ENCODE measurements around the gene EP300. TPM values are rescaled to one million over a fixed set of nuclear protein-coding genes. Genes with fewer than 3 reads are reported as not detected.
"Not testable (repeated sequence)": the region's sequence is repeated elsewhere in the genome, so short reads cannot be mapped to it uniquely, and the experiment has no call there.

EP300 gene
- total RNA-seq, result 89.2 and 93.1 TPM in 2 replicates
- long read RNA-seq, partial matches to known transcripts, result 8 of 10 reads
- long read RNA-seq, other reads (novel, unspliced or antisense), result 2 of 10 reads

GRCh38 chr22:41092023-41092817 is at the start of gene EP300:
EP300 (plus strand) TSS chr22:41092592; CDS start chr22:41093005, 413 bp downstream.
- TF ChIP-seq, protein P1, sequence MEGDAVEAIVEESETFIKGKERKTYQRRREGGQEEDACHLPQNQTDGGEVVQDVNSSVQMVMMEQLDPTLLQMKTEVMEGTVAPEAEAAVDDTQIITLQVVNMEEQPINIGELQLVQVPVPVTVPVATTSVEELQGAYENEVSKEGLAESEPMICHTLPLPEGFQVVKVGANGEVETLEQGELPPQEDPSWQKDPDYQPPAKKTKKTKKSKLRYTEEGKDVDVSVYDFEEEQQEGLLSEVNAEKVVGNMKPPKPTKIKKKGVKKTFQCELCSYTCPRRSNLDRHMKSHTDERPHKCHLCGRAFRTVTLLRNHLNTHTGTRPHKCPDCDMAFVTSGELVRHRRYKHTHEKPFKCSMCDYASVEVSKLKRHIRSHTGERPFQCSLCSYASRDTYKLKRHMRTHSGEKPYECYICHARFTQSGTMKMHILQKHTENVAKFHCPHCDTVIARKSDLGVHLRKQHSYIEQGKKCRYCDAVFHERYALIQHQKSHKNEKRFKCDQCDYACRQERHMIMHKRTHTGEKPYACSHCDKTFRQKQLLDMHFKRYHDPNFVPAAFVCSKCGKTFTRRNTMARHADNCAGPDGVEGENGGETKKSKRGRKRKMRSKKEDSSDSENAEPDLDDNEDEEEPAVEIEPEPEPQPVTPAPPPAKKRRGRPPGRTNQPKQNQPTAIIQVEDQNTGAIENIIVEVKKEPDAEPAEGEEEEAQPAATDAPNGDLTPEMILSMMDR (conservative IDR thresholded peaks at IDR 0.05), result peak; percentile 44
- no peaks in the 10 kb centered on the region for H3K9me3 Mint-ChIP-seq
- peaks cover 3% of the 10 kb centered on the region for H3K27me3 Mint-ChIP-seq (ENCODE audit: low read depth)
- H3K4me3 Mint-ChIP-seq, result peak within 1 kb of the TSS; percentile 98
- DNase-seq (ENCODE audit: low read depth, low spot score), result peak; percentile 56
- H3K36me3 Mint-ChIP-seq (ENCODE audit: low read depth), result no peaks in the 10 kb centered on the region
- peak within 1 kb of the TSS; percentile 99 for H3K27ac Mint-ChIP-seq (ENCODE audit: unreplicated experiment)
- peaks cover 39% of the 10 kb centered on the region for H3K4me1 Mint-ChIP-seq

GRCh38 chr22:41043722-41044121 is 48.7 kb upstream of the EP300 start:
- H3K9me3 Mint-ChIP-seq, result no peaks in the 10 kb centered on the region
- TF ChIP-seq, protein P1 (conservative IDR thresholded peaks at IDR 0.05), result no peak
- H3K27ac Mint-ChIP-seq (ENCODE audit: unreplicated experiment), result no peak overlapping the region
- peaks cover 3% of the 10 kb centered on the region for H3K4me1 Mint-ChIP-seq
- H3K27me3 Mint-ChIP-seq (ENCODE audit: low read depth), result no peaks in the 10 kb centered on the region
- H3K36me3 Mint-ChIP-seq (ENCODE audit: low read depth), result no peaks in the 10 kb centered on the region
- no peak for DNase-seq (ENCODE audit: low read depth, low spot score)
- no peak overlapping the region for H3K4me3 Mint-ChIP-seq

DNA sequence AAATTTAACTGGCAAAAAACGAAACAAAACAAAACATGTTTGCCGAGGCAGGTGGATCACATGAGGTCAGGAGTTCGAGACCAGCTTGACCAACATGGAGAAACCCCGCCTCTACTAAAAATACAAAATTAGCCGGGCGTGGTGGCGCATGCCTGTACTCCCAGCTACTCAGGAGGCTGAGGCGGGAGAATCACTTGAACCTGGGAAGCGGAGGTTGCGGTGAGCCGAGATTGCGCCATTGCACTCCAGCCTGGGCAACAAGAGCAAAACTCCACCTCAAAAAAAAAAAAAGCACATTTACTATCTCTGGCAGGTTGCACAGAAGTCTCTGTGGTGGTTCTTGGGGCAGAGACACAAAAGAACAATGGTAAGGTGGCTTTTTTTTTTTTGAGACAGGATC is 46.8 kb upstream of the EP300 start:
- H3K4me1 Mint-ChIP-seq, result peaks cover 12% of the 10 kb centered on the region
- H3K9me3 Mint-ChIP-seq; H3K27me3 Mint-ChIP-seq (ENCODE audit: low read depth); DNase-seq (ENCODE audit: low read depth, low spot score); H3K27ac Mint-ChIP-seq (ENCODE audit: unreplicated experiment); H3K4me3 Mint-ChIP-seq; H3K36me3 Mint-ChIP-seq (ENCODE audit: low read depth): not testable (repeated sequence)

DNA sequence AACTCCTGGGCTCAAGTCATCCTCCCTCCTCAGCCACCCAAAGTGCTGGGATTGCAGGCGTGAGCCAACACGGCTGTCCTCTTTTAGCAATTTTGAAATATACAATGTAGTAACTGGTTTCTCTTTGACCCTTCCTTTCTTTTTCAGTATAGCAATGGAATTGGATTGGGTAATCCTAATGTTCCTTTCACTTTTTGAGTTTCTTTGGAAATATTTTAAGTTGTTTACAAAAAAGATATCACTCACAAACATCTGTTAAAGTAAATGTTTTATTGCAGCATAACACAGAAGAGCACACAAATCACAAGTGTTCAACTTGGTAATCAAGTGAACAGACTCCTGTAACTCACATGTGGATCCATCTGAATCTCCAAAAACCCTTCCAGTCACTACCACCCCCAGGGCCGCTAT is 44.6 kb upstream of the EP300 start:
- H3K27ac Mint-ChIP-seq (ENCODE audit: unreplicated experiment), result no peak overlapping the region
- no peak overlapping the region for H3K4me3 Mint-ChIP-seq
- TF ChIP-seq, protein P1 (conservative IDR thresholded peaks at IDR 0.05), result no peak
- no peaks in the 10 kb centered on the region for H3K9me3 Mint-ChIP-seq
- no peak for DNase-seq (ENCODE audit: low read depth, low spot score)
- peaks cover 12% of the 10 kb centered on the region for H3K4me1 Mint-ChIP-seq
- no peaks in the 10 kb centered on the region for H3K27me3 Mint-ChIP-seq (ENCODE audit: low read depth)
- no peaks in the 10 kb centered on the region for H3K36me3 Mint-ChIP-seq (ENCODE audit: low read depth)

DNA sequence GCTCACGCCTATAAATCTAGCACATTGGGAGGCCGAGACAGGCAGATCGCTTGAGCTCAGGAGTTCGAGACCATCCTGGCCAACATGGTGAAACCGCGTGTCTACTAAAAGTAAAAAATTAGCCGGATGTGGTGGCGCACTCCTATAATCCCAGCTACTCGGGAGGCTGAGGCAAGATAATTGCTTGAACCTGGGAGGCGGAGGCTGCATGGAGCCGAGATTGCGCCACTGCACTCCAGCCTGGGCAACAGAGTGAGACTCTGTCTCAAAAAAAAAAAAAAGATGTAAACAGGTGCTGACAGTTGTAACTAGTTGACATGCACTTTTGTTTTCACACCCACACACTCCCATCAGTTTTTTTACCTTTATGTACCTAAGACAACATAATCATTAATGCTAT is 44.0 kb upstream of the EP300 start:
- not testable (repeated sequence) for H3K9me3 Mint-ChIP-seq; H3K27ac Mint-ChIP-seq (ENCODE audit: unreplicated experiment)
- H3K4me1 Mint-ChIP-seq, result peaks cover 12% of the 10 kb centered on the region

GRCh38 chr22:41048791-41049717 is 43.3 kb upstream of the EP300 start:
- H3K27me3 Mint-ChIP-seq (ENCODE audit: low read depth), result no peaks in the 10 kb centered on the region
- H3K9me3 Mint-ChIP-seq, result no peaks in the 10 kb centered on the region
- no peak overlapping the region for H3K27ac Mint-ChIP-seq (ENCODE audit: unreplicated experiment)
- DNase-seq (ENCODE audit: low read depth, low spot score), result peak; percentile 23
- no peaks in the 10 kb centered on the region for H3K36me3 Mint-ChIP-seq (ENCODE audit: low read depth)
- TF ChIP-seq, protein P1 (conservative IDR thresholded peaks at IDR 0.05), result no peak
- peaks cover 12% of the 10 kb centered on the region for H3K4me1 Mint-ChIP-seq
- no peak overlapping the region for H3K4me3 Mint-ChIP-seq

More for the DNA sequence above, 44.0 kb upstream of the EP300 start:
- DNase-seq (ENCODE audit: low read depth, low spot score); H3K4me3 Mint-ChIP-seq; H3K27me3 Mint-ChIP-seq (ENCODE audit: low read depth); H3K36me3 Mint-ChIP-seq (ENCODE audit: low read depth): not testable (repeated sequence)

GRCh38 chr22:41049795-41050194 is 42.6 kb upstream of the EP300 start:
- H3K4me3 Mint-ChIP-seq; H3K9me3 Mint-ChIP-seq; H3K27ac Mint-ChIP-seq (ENCODE audit: unreplicated experiment); DNase-seq (ENCODE audit: low read depth, low spot score); H3K27me3 Mint-ChIP-seq (ENCODE audit: low read depth); H3K36me3 Mint-ChIP-seq (ENCODE audit: low read depth): not testable (repeated sequence)
- H3K4me1 Mint-ChIP-seq, result peaks cover 12% of the 10 kb centered on the region
